Hepatocyte (in vitro differentiated cells): ENCODE measurements around the gene MEIS1.

ENCODE experiments used
- CTCF ChIP-seq: fragments of 200-600 bp; sonication (generic); IDR thresholded peaks from 2 replicates; pipeline ENCODE4 v1.5.1; 2016; ENCODE audit warnings: antibody characterized with exemption, mild to moderate bottlenecking; ENCODE audit not compliant: poor library complexity
- EZH2 ChIP-seq: fragments of 200-600 bp; sonication (generic); IDR thresholded peaks from 2 replicates; pipeline ENCODE4 v1.6.1; 2016; ENCODE audit warnings: antibody characterized with exemption, mild to moderate bottlenecking, borderline replicate concordance

DNA sequence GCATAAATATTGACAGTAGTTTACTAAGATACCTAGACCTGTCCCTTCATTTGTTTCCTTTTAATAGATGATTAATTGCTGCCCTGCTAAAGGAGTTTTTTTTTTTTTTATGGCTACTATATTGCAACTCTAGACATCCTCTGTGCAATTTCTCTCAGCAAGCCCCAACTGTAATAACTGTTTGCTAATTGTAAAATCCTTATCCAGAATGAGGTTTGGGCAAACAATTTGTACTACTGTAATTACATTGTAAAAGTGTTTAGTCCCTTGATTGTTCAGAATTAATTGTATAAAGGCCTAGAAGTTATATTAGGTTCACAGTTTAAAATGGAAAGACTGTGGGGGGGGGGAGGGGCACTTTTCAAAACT is 3.7 kb upstream of the MEIS1 start:
- TF ChIP-seq CTCF (no peak), EZH2 (no peak)
